Glutamatergic neuron (in vitro differentiated cells): ENCODE data around the gene TM6SF1. TPM values are rescaled to one million over a fixed set of nuclear protein-coding genes. Genes with fewer than 3 reads are reported as not detected.

Experiments
- DNase-seq: peaks from one replicate; pipeline ENCODE4 v3.0.0; 2022
- H3K27ac Mint-ChIP-seq: one replicate; pipeline ENCODE4 v1.8.0; 2020; ENCODE audit warnings: mild to moderate bottlenecking, mixed read lengths, inconsistent platforms; ENCODE audit not compliant: unreplicated experiment
- H3K27me3 Mint-ChIP-seq: one replicate; pipeline ENCODE4 v1.8.0; 2020; ENCODE audit warnings: mild to moderate bottlenecking, moderate library complexity, mixed read lengths, inconsistent platforms; ENCODE audit not compliant: unreplicated experiment
- H3K36me3 Mint-ChIP-seq: one replicate; pipeline ENCODE4 v1.8.0; 2020; ENCODE audit warnings: mild to moderate bottlenecking, mixed read lengths, inconsistent platforms; ENCODE audit not compliant: unreplicated experiment
- H3K4me1 Mint-ChIP-seq: one replicate; pipeline ENCODE4 v1.8.0; 2020; ENCODE audit warnings: mild to moderate bottlenecking, low read depth, mixed read lengths, inconsistent platforms; ENCODE audit not compliant: unreplicated experiment
- H3K4me3 Mint-ChIP-seq: one replicate; pipeline ENCODE4 v1.8.0; 2020; ENCODE audit warnings: mild to moderate bottlenecking, mixed read lengths, inconsistent platforms; ENCODE audit not compliant: unreplicated experiment
- H3K9me3 Mint-ChIP-seq: one replicate; pipeline ENCODE4 v1.8.0; 2020; ENCODE audit warnings: mild to moderate bottlenecking, moderate library complexity, mixed read lengths, inconsistent platforms; ENCODE audit not compliant: unreplicated experiment
- CTCF ChIP-seq: fragments of 200-600 bp; sonication (generic); IDR thresholded peaks from one replicate; pipeline ENCODE4 v1.5.0; 2021; ENCODE audit not compliant: partially characterized antibody, unreplicated experiment
- total RNA-seq: library from RNA; stranded (reverse); fragmentation: NEBNext Ultra II Directional; extraction: Animal tissue kit (Norgen Biotek cat#: 25700); gene quantifications from one replicate; pipeline ENCODE4 v1.2.1, GENCODE V29; 2021; ENCODE audit not compliant: unreplicated experiment

TM6SF1 gene
- total RNA-seq, 1 donor from 2014 or later = not detected

- TF ChIP-seq CTCF = no peak
- Mint-ChIP-seq H3K36me3 (no peaks in the 10 kb centered on the region), H3K27ac (no peak overlapping the region), H3K4me3 (no peak overlapping the region), H3K9me3 (no peaks in the 10 kb centered on the region), H3K4me1 (peaks cover 3% of the 10 kb centered on the region), H3K27me3 (peaks cover 21% of the 10 kb centered on the region)
- no peak for DNase-seq
Measured at GRCh38 chr15:83104141-83104540, 3.3 kb upstream of the TM6SF1 start.

GRCh38 chr15:83105440-83105839, 2.0 kb upstream of the TM6SF1 start:
- DNase-seq = no peak
- Mint-ChIP-seq H3K36me3 (peaks cover 4% of the 10 kb centered on the region), H3K27me3 (peaks cover 26% of the 10 kb centered on the region), H3K27ac (no peak overlapping the region), H3K4me3 (no peak overlapping the region), H3K9me3 (peaks cover 2% of the 10 kb centered on the region), H3K4me1 (peaks cover 5% of the 10 kb centered on the region)
- TF ChIP-seq CTCF = no peak

DNA sequence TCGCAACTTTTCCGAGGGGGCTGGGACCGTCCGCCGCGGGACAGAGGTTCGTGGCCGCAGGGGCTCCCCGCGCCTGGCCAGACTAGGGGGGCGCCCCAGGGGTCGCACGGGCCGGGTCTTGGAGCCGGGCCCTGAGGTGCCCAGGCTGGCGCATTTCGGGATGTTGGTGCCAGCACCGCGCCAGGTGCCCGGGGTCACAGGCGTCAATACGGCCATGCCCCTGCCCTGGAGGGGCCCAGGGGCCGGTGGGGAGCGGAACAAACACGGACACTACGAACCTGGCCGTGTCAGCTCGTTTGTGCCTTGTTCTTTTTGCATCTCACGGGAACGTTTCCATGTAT, 366 bp downstream of the TM6SF1 start:
- Mint-ChIP-seq H3K4me1 (peaks cover 7% of the 10 kb centered on the region), H3K27me3 (peaks cover 35% of the 10 kb centered on the region), H3K27ac (peak overlapping the region; percentile 25), H3K4me3 (peak overlapping the region; percentile 71), H3K9me3 (peaks cover 5% of the 10 kb centered on the region), H3K36me3 (peaks cover 9% of the 10 kb centered on the region)
- TF ChIP-seq CTCF = no peak
- no peak for DNase-seq

- DNase-seq = no peak
- Mint-ChIP-seq H3K27ac (peak overlapping the region; percentile 25), H3K27me3 (peaks cover 36% of the 10 kb centered on the region), H3K36me3 (peaks cover 9% of the 10 kb centered on the region), H3K9me3 (peaks cover 5% of the 10 kb centered on the region), H3K4me1 (peaks cover 7% of the 10 kb centered on the region), H3K4me3 (peak overlapping the region; percentile 71)
- no peak for TF ChIP-seq CTCF
Measured at GRCh38 chr15:83108266-83109219, 1.1 kb downstream of the TM6SF1 start.

DNA sequence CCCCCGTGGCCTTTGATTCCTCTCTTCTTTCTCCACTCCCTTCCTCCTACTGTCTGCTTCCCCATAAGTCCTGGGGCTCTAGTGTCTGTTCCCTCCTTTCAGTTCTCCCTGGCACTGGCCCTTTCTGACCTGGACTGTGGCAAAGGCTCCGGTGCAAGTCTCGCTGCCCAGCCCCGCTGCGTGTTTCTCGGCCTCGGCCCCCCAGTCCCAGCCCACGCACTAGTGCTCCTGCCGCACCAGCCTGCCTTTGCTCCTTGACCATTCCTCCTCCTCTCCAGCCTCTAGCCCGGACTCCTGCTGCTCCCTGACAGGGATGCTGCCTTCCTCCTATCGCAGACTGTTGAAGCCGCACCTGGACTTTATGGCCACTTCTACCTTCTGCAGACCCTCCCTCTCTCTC, 2.1 kb downstream of the TM6SF1 start:
- Mint-ChIP-seq H3K36me3 (peaks cover 9% of the 10 kb centered on the region), H3K27me3 (peaks cover 38% of the 10 kb centered on the region), H3K4me3 (no peak overlapping the region), H3K27ac (no peak overlapping the region), H3K9me3 (peaks cover 6% of the 10 kb centered on the region), H3K4me1 (peaks cover 7% of the 10 kb centered on the region)
- no peak for TF ChIP-seq CTCF
- no peak for DNase-seq
